HCT116 (cell line): Measurements from ENCODE around the gene C11orf87. TPM values are rescaled to one million over a fixed set of nuclear protein-coding genes. Genes with fewer than 3 reads are reported as not detected.

Experiments
- ATAC-seq: fragments of 200-7000 bp; cut with Tn5 transposase; 2 replicates; pipeline ENCODE4 v1.9.1; 2020; ENCODE audit warnings: mild to moderate bottlenecking, moderate library complexity
- BruUV-seq: library from RNA; stranded (reverse); fragments of 400-500 nt; replicated peaks from 2 replicates; lab custom pipeline; 2021; lab: Mats Ljungman, UMichigan
- CTCF ChIA-PET: fragments of 300-600 bp; sonication (Branson Sonifier 250); formaldehyde crosslinking; loops from one replicate; lab custom pipeline; 2021; ENCODE audit warnings: antibody characterized with exemption; lab: Charles Lee
- POLR2A ChIA-PET: fragments of 300-600, 350-600 bp; sonication (Branson Sonifier 250); formaldehyde crosslinking; loops from one replicate; lab custom pipeline; 2021; ENCODE audit warnings: antibody characterized with exemption; lab: Charles Lee
- RAD21 ChIA-PET, 2 experiments: fragments of 300-600 bp; sonication (Branson Sonifier 250); formaldehyde crosslinking; loops; one replicate each; lab custom pipeline; 2023; ENCODE audit warnings: low total read pairs in 2 of 2; ENCODE audit not compliant: uncharacterized antibody in 2 of 2, unreplicated experiment in 2 of 2, low non-redundant PET in 1 of 2; lab: Charles Lee
- DNase-seq: peaks from one replicate; pipeline ENCODE4 v3.0.0-alpha.2; 2010; ENCODE audit warnings: low read depth, low spot score
- H2AFZ ChIP-seq: fragments of 200-600 bp; shearing (Covaris generic), sonication (generic); 2 replicates; pipeline ENCODE4 v1.6.1; 2017; ENCODE audit warnings: low read depth, mixed run types, mixed read lengths, antibody characterized with exemption, low read length; ENCODE audit not compliant: poor library complexity, severe bottlenecking
- H3K27ac ChIP-seq: 2 replicates; pipeline ENCODE4 v1.5.1; 2012; ENCODE audit warnings: low read depth, low read length
- H3K27me3 ChIP-seq: fragments of 200-600 bp; sonication (generic); 2 replicates; pipeline ENCODE4 v1.6.1; 2016; ENCODE audit warnings: mixed run types, low read length, mixed read lengths; ENCODE audit not compliant: insufficient read depth
- H3K36me3 ChIP-seq, 2 experiments: fragments of 200-500 bp in 1 of 2; fragments of 200-600 bp in 1 of 2; sonication (Bioruptor generic) in 1 of 2; sonication (generic) in 1 of 2; 2 replicates each; pipeline versions ENCODE4 v1.5.1 to v1.6.1; 2014 to 2016; ENCODE audit warnings: low read length in 2 of 2, inconsistent platforms in 1 of 2, mixed read lengths in 1 of 2, mixed run types in 1 of 2; ENCODE audit not compliant: insufficient read depth in 2 of 2, control insufficient read depth in 1 of 2
- H3K4me1 ChIP-seq, 2 experiments: fragments of 200-600 bp in 1 of 2; sonication (generic) in 1 of 2; 2 replicates each; pipeline versions ENCODE4 v1.5.1 to v1.6.1; 2012 to 2017; ENCODE audit warnings: low read length in 2 of 2, inconsistent platforms in 1 of 2, mild to moderate bottlenecking in 1 of 2, mixed read lengths in 1 of 2, mixed run types in 1 of 2, moderate library complexity in 1 of 2; ENCODE audit not compliant: insufficient read depth in 2 of 2, control insufficient read depth in 1 of 2
- H3K4me2 ChIP-seq: fragments of 200-600 bp; sonication (generic); 2 replicates; pipeline ENCODE4 v1.6.1; 2017; ENCODE audit warnings: mixed run types, low read length, mixed read lengths
- H3K4me3 ChIP-seq, 2 experiments: fragments of 200-600 bp in 1 of 2; sonication (generic) in 1 of 2; replicated peaks in 1 of 2; 2 replicates each; pipeline ENCODE4 v1.5.1; 2011 to 2016; ENCODE audit warnings: low read length in 2 of 2, control low read depth in 1 of 2, low read depth in 1 of 2, mild to moderate bottlenecking in 1 of 2, mixed read lengths in 1 of 2, mixed run types in 1 of 2
- H3K79me2 ChIP-seq: fragments of 200-600 bp; sonication (generic); 2 replicates; pipeline ENCODE4 v1.6.1; 2017; ENCODE audit warnings: mild to moderate bottlenecking, mixed run types, low read length, moderate library complexity, mixed read lengths; ENCODE audit not compliant: insufficient read depth
- H3K9ac ChIP-seq: fragments of 200-600 bp; sonication (generic); 2 replicates; pipeline ENCODE4 v1.6.1; 2016; ENCODE audit warnings: low read length, mixed read lengths
- H3K9me2 ChIP-seq: fragments of 200-600 bp; sonication (generic), shearing (Covaris generic); 2 replicates; pipeline ENCODE4 v1.6.1; 2017; ENCODE audit warnings: mixed run types, mild to moderate bottlenecking, moderate library complexity; ENCODE audit not compliant: insufficient read depth
- H3K9me3 ChIP-seq, 2 experiments: fragments of 200-500 bp in 1 of 2; fragments of 200-600 bp in 1 of 2; sonication (Bioruptor generic) in 1 of 2; sonication (generic) in 1 of 2; 2 replicates each; pipeline ENCODE4 v1.6.1; 2014 to 2017; ENCODE audit warnings: low read length in 2 of 2, mixed read lengths in 2 of 2, inconsistent platforms in 1 of 2, low read depth in 1 of 2, mild to moderate bottlenecking in 1 of 2, mixed run types in 1 of 2, moderate library complexity in 1 of 2; ENCODE audit not compliant: control insufficient read depth in 1 of 2, insufficient read depth in 1 of 2
- H4K20me1 ChIP-seq: fragments of 200-600 bp; sonication (generic), shearing (Covaris generic); 2 replicates; pipeline ENCODE4 v1.6.1; 2017; ENCODE audit warnings: mixed run types, mild to moderate bottlenecking, moderate library complexity; ENCODE audit not compliant: insufficient read depth
- ATF3 ChIP-seq: IDR thresholded peaks from 2 replicates; pipeline ENCODE4 v1.6.1; 2012
- EGR1 ChIP-seq: IDR thresholded peaks from 2 replicates; pipeline ENCODE4 v1.6.1; 2012; ENCODE audit warnings: low read depth
- EZH2 ChIP-seq: fragments of 200-600 bp; sonication (generic); IDR thresholded peaks from 2 replicates; pipeline ENCODE4 v1.6.1; 2017; ENCODE audit warnings: antibody characterized with exemption, mixed run types
- POLR2AphosphoS5 ChIP-seq: IDR thresholded peaks from 2 replicates; pipeline ENCODE4 v1.6.1; 2011; ENCODE audit warnings: mild to moderate bottlenecking, low read depth, low read length, moderate library complexity
- RAD21 ChIP-seq: IDR thresholded peaks from 2 replicates; pipeline ENCODE4 v1.6.1; 2012; ENCODE audit warnings: low read depth, mild to moderate bottlenecking
- REST ChIP-seq: IDR thresholded peaks from 2 replicates; pipeline ENCODE4 v1.6.1; 2012; ENCODE audit warnings: low read depth
- SIN3A ChIP-seq: IDR thresholded peaks from 2 replicates; pipeline ENCODE4 v1.6.1; 2012; ENCODE audit warnings: low read depth
- SP1 ChIP-seq: IDR thresholded peaks from 2 replicates; pipeline ENCODE4 v1.6.1; 2012; ENCODE audit warnings: low read depth
- YY1 ChIP-seq: IDR thresholded peaks from 2 replicates; pipeline ENCODE4 v1.6.1; 2011; ENCODE audit warnings: low read length, low read depth, moderate library complexity, mild to moderate bottlenecking; ENCODE audit not compliant: insufficient replicate concordance; ENCODE audit errors: extremely low read depth
- ZBTB33 ChIP-seq: IDR thresholded peaks from 2 replicates; pipeline ENCODE4 v1.6.1; 2011; ENCODE audit warnings: mild to moderate bottlenecking, low read length, moderate library complexity; ENCODE audit not compliant: insufficient replicate concordance; ENCODE audit errors: extremely low read depth
- ZFX ChIP-seq: fragments of 450-650 bp; IDR thresholded peaks from 2 replicates; pipeline ENCODE4 v1.6.1; 2017
- intact Hi-C: fragments of 100-400 bp; cut with micrococcal nuclease; formaldehyde crosslinking; loops from 2 replicates; pipeline ENCODE4 v1.10.0; 2022
- total RNA-seq: library from RNA; stranded (reverse); gene quantifications from one replicate; pipeline ENCODE4 v1.2.1, GENCODE V29; 2021; ENCODE audit not compliant: unreplicated experiment
- TF ChIP-seq, protein P1 (sequence below): IDR thresholded peaks from 2 replicates; pipeline ENCODE4 v1.6.1; 2012
- TF ChIP-seq, protein P2 (sequence below), 3 experiments: fragments of 200-600 bp in 1 of 3; sonication (generic) in 1 of 3; IDR thresholded peaks in 2 of 3; conservative IDR thresholded peaks in 1 of 3; 2 replicates each; pipeline ENCODE4 v1.5.1; 2012 to 2017; ENCODE audit warnings: low read depth in 2 of 3, low read length in 2 of 3, antibody characterized with exemption in 1 of 3, borderline replicate concordance in 1 of 3, control low read depth in 1 of 3, mild to moderate bottlenecking in 1 of 3, mixed read lengths in 1 of 3, mixed run types in 1 of 3, moderate library complexity in 1 of 3; ENCODE audit not compliant: insufficient read depth in 1 of 3

Gene C11orf87
- total RNA-seq, 1 experiment from 2014 or later, result 0.05 TPM

DNA sequence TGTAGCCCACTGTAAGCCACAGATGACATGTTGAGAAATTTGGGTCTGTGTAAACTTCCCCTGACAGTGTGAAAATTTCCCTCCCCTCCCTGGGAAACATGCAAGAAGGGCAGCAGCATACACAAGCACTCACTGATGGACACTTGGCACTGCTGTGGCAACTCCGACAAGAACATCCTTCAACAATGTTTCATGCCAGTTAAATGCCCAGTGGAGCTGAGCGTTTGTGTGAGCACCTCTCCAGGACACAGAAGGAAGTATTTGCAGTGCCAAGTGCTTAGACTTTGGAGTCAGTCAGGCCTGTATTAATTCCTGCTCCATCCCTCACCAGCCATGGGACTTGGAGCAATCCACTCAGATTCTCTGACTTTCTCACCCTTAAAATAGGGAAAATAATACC is 17.7 kb downstream of the C11orf87 start:
- ChIA-PET POLR2A (no interaction called here), RAD21 (no interaction called here), CTCF (no interaction called here)
- Histone ChIP-seq H3K4me1 (no peaks in the 10 kb centered on the region), H3K27ac (no peak overlapping the region), H3K9ac (no peak overlapping the region), H3K27me3 (no peaks in the 10 kb centered on the region), H3K9me2 (no peaks in the 10 kb centered on the region), H3K36me3 (no peaks in the 10 kb centered on the region), H4K20me1 (no peaks in the 10 kb centered on the region), H3K4me2 (no peak overlapping the region), H3K9me3 (no peaks in the 10 kb centered on the region), H3K4me3 (no peak overlapping the region), H3K79me2 (no peaks in the 10 kb centered on the region), H2AFZ (no peak overlapping the region)
- BruUV-seq, result no TSS peak
- TF ChIP-seq YY1, result no peak
- TF ChIP-seq REST, result no peak
- TF ChIP-seq SP1, result no peak
- ATAC-seq, result no peak
- DNase-seq, result no peak
- intact Hi-C loops, result no loop called here

DNA sequence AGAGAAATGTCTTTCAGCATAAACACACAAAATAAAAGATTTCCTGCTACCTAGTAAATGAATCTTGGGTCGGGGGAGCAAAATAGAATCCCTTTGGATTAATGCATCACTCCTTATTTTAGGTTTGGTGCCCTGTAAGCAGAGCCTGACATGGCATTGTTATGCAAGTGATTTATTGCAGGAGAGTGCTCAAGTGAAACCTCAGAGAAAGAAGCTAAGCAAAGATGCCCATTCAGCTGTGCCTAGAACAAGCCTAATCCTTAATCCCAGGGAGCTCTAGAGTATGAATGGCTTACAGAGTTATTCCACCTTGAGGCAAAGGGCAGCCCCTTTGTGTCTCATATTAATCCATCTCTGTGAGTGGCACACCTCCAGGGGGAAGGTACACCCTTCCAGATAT is 21.1 kb downstream of the C11orf87 start:
- intact Hi-C loops, result no loop called here
- Histone ChIP-seq H3K79me2 (no peaks in the 10 kb centered on the region), H3K27ac (no peak overlapping the region), H4K20me1 (no peaks in the 10 kb centered on the region), H3K27me3 (no peaks in the 10 kb centered on the region), H3K4me3 (no peak overlapping the region), H3K4me2 (no peak overlapping the region), H2AFZ (no peak overlapping the region), H3K9me2 (no peaks in the 10 kb centered on the region), H3K36me3 (no peaks in the 10 kb centered on the region), H3K9me3 (no peaks in the 10 kb centered on the region), H3K4me1 (no peaks in the 10 kb centered on the region), H3K9ac (no peak overlapping the region)
- no TSS peak for BruUV-seq
- DNase-seq (no peak), ATAC-seq (no peak)
- CTCF ChIA-PET, result no interaction called here
- RAD21 ChIA-PET, result no interaction called here
- POLR2A ChIA-PET, result no interaction called here
- no peak for TF ChIP-seq ZFX
- no peak for TF ChIP-seq SIN3A
- TF ChIP-seq EZH2, result no peak
- no peak for TF ChIP-seq YY1
- TF ChIP-seq, protein P1, sequence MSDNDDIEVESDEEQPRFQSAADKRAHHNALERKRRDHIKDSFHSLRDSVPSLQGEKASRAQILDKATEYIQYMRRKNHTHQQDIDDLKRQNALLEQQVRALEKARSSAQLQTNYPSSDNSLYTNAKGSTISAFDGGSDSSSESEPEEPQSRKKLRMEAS, result no peak
- no peak for TF ChIP-seq ATF3
- TF ChIP-seq, protein P2, sequence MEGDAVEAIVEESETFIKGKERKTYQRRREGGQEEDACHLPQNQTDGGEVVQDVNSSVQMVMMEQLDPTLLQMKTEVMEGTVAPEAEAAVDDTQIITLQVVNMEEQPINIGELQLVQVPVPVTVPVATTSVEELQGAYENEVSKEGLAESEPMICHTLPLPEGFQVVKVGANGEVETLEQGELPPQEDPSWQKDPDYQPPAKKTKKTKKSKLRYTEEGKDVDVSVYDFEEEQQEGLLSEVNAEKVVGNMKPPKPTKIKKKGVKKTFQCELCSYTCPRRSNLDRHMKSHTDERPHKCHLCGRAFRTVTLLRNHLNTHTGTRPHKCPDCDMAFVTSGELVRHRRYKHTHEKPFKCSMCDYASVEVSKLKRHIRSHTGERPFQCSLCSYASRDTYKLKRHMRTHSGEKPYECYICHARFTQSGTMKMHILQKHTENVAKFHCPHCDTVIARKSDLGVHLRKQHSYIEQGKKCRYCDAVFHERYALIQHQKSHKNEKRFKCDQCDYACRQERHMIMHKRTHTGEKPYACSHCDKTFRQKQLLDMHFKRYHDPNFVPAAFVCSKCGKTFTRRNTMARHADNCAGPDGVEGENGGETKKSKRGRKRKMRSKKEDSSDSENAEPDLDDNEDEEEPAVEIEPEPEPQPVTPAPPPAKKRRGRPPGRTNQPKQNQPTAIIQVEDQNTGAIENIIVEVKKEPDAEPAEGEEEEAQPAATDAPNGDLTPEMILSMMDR (IDR thresholded peaks at IDR 0.05 in 2 of 3, conservative IDR thresholded peaks at IDR 0.05 in 1 of 3; ENCODE audit: borderline replicate concordance in 1 of 3, insufficient read depth in 1 of 3, low read depth in 2 of 3, low read length in 2 of 3), result no peak
- TF ChIP-seq EGR1, result no peak
- no peak for TF ChIP-seq ZBTB33
- no peak for TF ChIP-seq POLR2AphosphoS5
- TF ChIP-seq RAD21, result no peak
